HG02938 (cell line): ENCODE measurements around the gene IER5L.
"Not testable (repeated sequence)": the region's sequence is repeated elsewhere in the genome, so short reads cannot be mapped to it uniquely, and the experiment has no call there.

Experiments
- ATAC-seq: cut with Tn5 transposase; IDR thresholded peaks from one replicate; pipeline ENCODE4 v1.9.1; 2021; ENCODE audit warnings: mild to moderate bottlenecking, moderate library complexity; ENCODE audit not compliant: unreplicated experiment

Gene IER5L

GRCh38 chr9:129203556-129203909 lies 25.5 kb upstream of the IER5L start:
- no peak for ATAC-seq

GRCh38 chr9:129202613-129203555 lies 24.8 kb upstream of the IER5L start:
- peak; percentile 72 for ATAC-seq

GRCh38 chr9:129201866-129202265 lies 23.8 kb upstream of the IER5L start:
- no peak for ATAC-seq

- no peak for ATAC-seq
These were observed 23.2 kb upstream of the IER5L start for GRCh38 chr9:129201289-129201688.

GRCh38 chr9:129200255-129200654 lies 22.2 kb upstream of the IER5L start:
- no peak for ATAC-seq

DNA sequence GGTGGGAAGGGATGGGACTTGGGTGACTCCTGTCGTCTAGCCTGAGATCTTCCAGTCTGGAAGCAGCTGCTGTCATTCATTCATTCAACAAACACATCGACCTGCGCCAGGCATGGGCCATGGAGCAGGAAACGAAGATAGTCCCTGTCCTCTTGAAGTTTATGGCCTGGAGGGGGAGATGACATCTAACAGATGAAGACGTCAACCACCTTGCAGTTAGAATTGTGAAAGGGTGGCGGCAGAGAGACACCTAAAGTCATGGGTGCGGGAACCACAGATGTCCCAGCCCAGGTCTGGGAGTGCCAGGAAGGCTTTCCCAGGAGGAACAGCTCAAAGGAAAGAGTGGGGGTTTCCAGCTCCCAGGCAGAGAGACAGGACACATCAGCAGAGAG lies 21.0 kb upstream of the IER5L start:
- no peak for ATAC-seq

DNA sequence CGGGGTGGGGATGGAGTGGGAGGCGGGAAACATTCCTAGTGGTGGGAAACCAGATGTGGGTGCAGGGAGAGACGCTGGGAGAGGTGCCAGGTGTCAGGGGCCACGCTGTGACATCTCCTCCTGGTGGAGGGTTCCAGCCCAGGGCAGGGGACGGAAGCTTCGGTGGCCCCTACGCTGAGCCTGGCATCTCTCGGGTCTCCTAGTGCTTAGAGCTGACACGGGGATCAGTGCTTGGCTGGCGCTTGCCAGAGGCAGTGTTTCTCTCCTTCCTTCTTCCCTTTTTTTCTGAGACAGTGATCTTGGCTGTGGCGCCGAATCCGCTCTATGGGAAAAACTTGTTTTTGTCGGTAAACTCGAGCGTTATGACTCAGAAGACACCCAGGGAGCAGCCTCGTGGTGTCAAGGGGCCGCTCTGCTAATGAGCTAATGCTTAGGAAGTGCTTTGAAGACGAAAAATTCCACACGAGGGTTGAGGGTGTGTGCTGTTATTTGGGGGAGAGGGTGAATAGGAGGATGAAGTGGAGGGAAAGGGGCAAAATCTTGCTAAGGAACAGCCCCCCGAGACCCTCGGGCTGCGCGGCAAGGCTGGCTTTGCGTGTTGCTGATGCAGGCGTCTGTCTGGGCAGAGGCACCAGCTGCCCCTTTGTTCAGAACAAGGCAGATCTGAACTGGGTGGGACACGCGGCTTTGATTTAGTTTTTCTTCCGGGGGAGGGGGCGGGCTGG lies 20.4 kb upstream of the IER5L start:
- ATAC-seq: no peak

DNA sequence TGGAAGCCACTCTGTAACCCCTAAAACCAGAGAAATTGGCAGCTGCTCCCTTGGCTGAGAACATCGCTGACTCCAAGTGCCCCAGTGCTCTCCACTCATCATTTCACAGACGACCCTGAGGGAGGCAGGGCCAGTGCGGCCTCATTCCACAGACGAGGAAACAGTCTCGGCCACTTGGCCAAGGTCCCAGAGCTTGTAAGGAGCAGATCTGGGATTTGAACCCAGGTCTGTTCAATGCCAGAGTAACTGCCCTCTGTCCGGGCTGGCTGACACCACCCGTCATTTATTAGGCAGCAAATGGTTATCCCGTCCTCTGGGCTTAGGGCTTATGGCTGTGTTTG lies 19.9 kb upstream of the IER5L start:
- ATAC-seq: no peak

DNA sequence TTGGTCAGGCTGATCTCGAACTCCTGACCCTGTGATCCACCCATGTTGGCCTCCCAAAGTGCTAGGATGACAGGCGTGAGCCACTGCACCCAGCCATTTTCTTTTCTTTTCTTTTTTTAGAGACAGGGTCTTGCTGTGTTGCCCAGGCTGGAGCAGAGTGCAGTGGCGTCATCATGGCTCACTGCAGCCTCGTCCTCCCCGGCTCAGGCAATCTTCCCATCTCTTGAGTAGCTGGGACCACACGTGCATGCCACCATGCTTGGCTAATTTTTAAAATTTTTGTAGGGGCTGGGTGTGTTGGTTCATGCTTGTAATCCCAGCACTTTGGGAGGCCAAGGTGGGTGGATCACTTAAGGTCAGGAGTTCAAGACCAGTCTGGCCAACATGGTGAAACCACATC lies 19.0 kb upstream of the IER5L start:
- not testable (repeated sequence) for ATAC-seq

GRCh38 chr9:129195606-129196005 lies 17.5 kb upstream of the IER5L start:
- no peak for ATAC-seq

GRCh38 chr9:129194221-129194620 lies 16.2 kb upstream of the IER5L start:
- ATAC-seq: no peak

GRCh38 chr9:129193655-129194054 lies 15.6 kb upstream of the IER5L start:
- no peak for ATAC-seq

GRCh38 chr9:129191234-129191633 lies 13.2 kb upstream of the IER5L start:
- ATAC-seq: no peak

DNA sequence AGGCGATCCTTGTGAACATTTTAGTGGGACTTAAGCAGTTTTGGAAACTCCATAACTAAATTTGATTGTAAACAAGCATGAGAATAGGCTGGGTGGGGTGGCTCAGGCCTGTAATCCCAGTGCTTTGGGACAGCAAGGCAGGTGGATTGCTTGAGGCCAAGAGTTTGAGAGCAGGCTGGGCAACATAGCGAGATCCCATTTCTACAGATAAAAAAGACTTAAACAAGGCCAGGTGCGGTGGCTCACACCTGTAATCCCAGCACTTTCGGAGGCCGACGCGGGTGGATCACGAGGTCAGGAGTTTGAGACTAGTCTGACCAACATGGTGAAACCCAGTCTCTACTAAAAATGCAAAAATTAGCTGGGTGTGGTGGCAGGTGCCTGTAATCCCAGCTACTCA lies 11.9 kb upstream of the IER5L start:
- ATAC-seq: not testable (repeated sequence)

- no peak for ATAC-seq
These were observed 9.0 kb upstream of the IER5L start for GRCh38 chr9:129187042-129187441.

- ATAC-seq: no peak
These were observed 7.9 kb upstream of the IER5L start for GRCh38 chr9:129185991-129186390.

DNA sequence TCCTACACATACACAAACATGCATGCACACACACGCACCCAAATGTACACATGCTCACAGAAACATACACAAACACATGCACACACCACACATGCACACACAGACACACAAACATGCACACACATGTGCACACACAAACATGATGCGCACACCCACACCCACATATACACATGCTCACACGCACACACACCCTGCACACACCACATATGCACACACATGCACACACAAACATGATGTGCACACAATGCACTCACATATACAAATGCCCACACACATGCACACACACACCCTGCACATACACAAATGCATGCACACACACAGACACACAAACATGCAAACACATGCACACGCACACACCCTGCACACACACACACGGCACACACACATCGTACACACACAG lies 7.3 kb upstream of the IER5L start:
- ATAC-seq: no peak

GRCh38 chr9:129184596-129185122 lies 6.6 kb upstream of the IER5L start:
- no peak for ATAC-seq

- ATAC-seq: no peak
These were observed 6.1 kb upstream of the IER5L start for GRCh38 chr9:129184219-129184524.

- no peak for ATAC-seq
These were observed 5.6 kb upstream of the IER5L start for GRCh38 chr9:129183495-129184218.

DNA sequence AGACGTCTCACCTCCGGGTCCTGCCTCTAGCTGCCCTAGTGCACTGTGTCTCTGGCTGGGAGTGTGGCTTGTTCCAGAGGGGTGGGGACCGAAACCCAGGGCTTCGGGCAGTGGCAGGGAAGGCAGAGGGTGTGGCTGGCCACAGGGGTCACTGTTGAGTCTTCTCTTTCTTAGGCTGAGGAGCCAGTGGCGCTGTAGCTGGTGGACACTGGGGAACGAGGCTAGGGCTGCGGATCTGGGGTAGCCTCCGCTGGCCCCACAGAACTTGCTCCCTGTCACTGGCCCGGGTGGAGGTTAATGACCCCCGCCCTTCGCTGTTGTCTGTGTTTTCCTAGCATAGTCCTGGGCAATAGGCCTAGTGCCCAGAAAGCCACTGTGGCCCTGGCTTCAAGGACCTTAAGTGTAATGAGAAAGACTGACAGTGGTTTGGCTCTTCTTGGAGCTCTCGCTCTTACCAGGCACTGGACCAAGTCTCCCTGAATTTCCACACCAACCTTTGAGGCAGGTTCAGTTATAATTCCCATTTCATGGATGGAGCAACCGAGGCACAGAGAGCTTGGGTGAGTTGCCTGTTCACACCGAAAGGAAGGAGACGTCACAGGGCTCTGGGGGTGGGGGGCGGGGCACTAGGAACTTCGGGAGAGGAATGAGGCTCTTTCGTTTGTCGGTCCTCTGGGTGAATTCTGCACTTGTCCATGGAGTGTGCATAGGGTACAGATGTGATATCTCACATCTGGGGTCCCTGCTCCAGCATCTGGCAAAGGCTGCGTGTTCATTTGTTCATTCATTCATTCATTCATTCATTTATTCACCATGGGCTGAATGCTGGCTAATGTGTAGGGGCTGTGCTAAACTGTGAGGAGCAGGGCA lies 4.8 kb upstream of the IER5L start:
- no peak for ATAC-seq
